K562 (cell line): ENCODE measurements around the gene CTBP2.

Experiments
- CHD4 ChIP-seq: fragments of 200-600 bp; sonication (generic); IDR thresholded peaks from 3 replicates; pipeline ENCODE4 v1.6.1; 2012; ENCODE audit warnings: low read depth, mild to moderate bottlenecking, mixed read lengths, low read length, inconsistent platforms; ENCODE audit not compliant: insufficient read depth, insufficient replicate concordance, poor library complexity, severe bottlenecking
- FOXP1 ChIP-seq: sonication (generic); formaldehyde crosslinking; IDR thresholded peaks from 2 replicates; pipeline ENCODE4 v1.8.0; 2022; ENCODE audit warnings: mild to moderate bottlenecking, missing genetic modification reagents
- KDM5B ChIP-seq: fragments of 200-600 bp; sonication (generic); IDR thresholded peaks from 2 replicates; pipeline ENCODE4 v1.6.1; 2012; ENCODE audit warnings: low read depth, mild to moderate bottlenecking, moderate library complexity, low read length, control low read depth, inconsistent platforms; ENCODE audit not compliant: insufficient replicate concordance
- MTF1 ChIP-seq: fragments of 250-450 bp; sonication (Bioruptor Pico); IDR thresholded peaks from 2 replicates; pipeline ENCODE4 v1.9.0; 2021; ENCODE audit warnings: moderate library complexity, mild to moderate bottlenecking, inconsistent platforms, borderline replicate concordance
- PHF20 ChIP-seq: fragments of 450-650 bp; IDR thresholded peaks from 2 replicates; pipeline ENCODE4 v1.6.1; 2018; ENCODE audit not compliant: partially characterized antibody
- POLR2A ChIP-seq: fragments of 450-650 bp; conservative IDR thresholded peaks from 2 replicates; pipeline ENCODE4 v1.6.1; 2016
- RAD21 ChIP-seq, 2 experiments: fragments of 250-450 bp in 1 of 2; fragments of 450-650 bp in 1 of 2; sonication (Bioruptor Pico) in 1 of 2; formaldehyde crosslinking in 1 of 2; IDR thresholded peaks in 1 of 2; conservative IDR thresholded peaks in 1 of 2; 2 replicates each; pipeline versions ENCODE4 v1.4.0 to v1.8.0; 2020 to 2022; ENCODE audit warnings: mild to moderate bottlenecking in 2 of 2, moderate library complexity in 1 of 2
- RAD51 ChIP-seq: fragments of 450-650 bp; IDR thresholded peaks from 2 replicates; pipeline ENCODE4 v1.7.1; 2016; ENCODE audit warnings: low read depth, mild to moderate bottlenecking, borderline replicate concordance
- SOX6 ChIP-seq: fragments of 450-650 bp; IDR thresholded peaks from 2 replicates; pipeline ENCODE4 v1.6.1; 2014; ENCODE audit warnings: mild to moderate bottlenecking
- TEAD1 ChIP-seq, 2 experiments: fragments of 450-650 bp in 1 of 2; sonication (generic) in 1 of 2; formaldehyde crosslinking; IDR thresholded peaks; 2 replicates each; pipeline versions ENCODE4 v1.4.0 to v1.8.0; 2020 to 2022; ENCODE audit warnings: mild to moderate bottlenecking in 2 of 2, missing genetic modification reagents in 1 of 2
- TRIM28 ChIP-seq: fragments of 450-650 bp; IDR thresholded peaks from 2 replicates; pipeline ENCODE4 v1.6.1; 2017
- ZC3H11A ChIP-seq: IDR thresholded peaks from 2 replicates; pipeline ENCODE4 v1.6.1; 2012; ENCODE audit warnings: low read depth, low read length, improper control_type of control experiment
- TF ChIP-seq, protein P1 (sequence below), 3 experiments: IDR thresholded peaks in 2 of 3; conservative IDR thresholded peaks in 1 of 3; 2 replicates each; pipeline ENCODE4 v1.5.1; 2011 to 2012; ENCODE audit warnings: low read length in 3 of 3, mild to moderate bottlenecking in 3 of 3, control low read depth in 2 of 3, improper control_type of control experiment in 1 of 3, inconsistent platforms in 1 of 3, low read depth in 1 of 3, mixed read lengths in 1 of 3, moderate library complexity in 1 of 3; ENCODE audit not compliant: insufficient read depth in 2 of 3
- TF ChIP-seq, protein P2 (sequence below), 2 experiments: fragments of 450-650 bp; formaldehyde crosslinking in 1 of 2; IDR thresholded peaks; 2 replicates each; pipeline versions ENCODE4 v1.4.0 to v1.6.1; 2014 to 2020; ENCODE audit warnings: mild to moderate bottlenecking in 2 of 2, borderline replicate concordance in 1 of 2, low read depth in 1 of 2

DNA sequence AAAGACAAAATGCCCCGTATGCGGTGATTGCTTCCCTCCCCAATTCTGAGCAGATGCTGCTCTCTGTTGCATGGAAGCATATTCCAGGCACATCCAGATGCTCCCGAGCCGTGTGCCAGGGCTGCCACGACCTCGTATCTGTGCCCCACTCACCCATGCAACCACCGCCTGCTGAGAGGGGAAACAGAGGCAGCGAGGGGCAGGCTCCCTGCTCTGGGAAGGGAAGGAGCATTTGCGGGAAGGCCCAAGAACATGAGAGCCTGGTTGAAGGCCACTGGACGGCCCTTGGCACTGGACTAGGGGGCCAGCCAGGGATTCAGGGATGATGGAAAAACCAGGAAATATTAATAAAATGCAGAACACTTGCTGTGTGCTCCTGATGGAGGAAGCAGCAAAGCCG, 89.4 kb downstream of the CTBP2 start:
- TF ChIP-seq MTF1 (CRISPR knock-in tag) (no peak), RAD21 (CRISPR knock-in tag; conservative IDR thresholded peaks at IDR 0.05 in 1 of 2, IDR thresholded peaks at IDR 0.05 in 1 of 2) (no peak), KDM5B (no peak), SOX6 (no peak), CHD4 (no peak), TEAD1 (CRISPR knock-in tag; IDR thresholded peaks at IDR 0.05) (no peak), TRIM28 (no peak), ZC3H11A (no peak), PHF20 (no peak), FOXP1 (CRISPR knock-in tag) (no peak), POLR2A (no peak), RAD51 (no peak)
- TF ChIP-seq, protein P1, sequence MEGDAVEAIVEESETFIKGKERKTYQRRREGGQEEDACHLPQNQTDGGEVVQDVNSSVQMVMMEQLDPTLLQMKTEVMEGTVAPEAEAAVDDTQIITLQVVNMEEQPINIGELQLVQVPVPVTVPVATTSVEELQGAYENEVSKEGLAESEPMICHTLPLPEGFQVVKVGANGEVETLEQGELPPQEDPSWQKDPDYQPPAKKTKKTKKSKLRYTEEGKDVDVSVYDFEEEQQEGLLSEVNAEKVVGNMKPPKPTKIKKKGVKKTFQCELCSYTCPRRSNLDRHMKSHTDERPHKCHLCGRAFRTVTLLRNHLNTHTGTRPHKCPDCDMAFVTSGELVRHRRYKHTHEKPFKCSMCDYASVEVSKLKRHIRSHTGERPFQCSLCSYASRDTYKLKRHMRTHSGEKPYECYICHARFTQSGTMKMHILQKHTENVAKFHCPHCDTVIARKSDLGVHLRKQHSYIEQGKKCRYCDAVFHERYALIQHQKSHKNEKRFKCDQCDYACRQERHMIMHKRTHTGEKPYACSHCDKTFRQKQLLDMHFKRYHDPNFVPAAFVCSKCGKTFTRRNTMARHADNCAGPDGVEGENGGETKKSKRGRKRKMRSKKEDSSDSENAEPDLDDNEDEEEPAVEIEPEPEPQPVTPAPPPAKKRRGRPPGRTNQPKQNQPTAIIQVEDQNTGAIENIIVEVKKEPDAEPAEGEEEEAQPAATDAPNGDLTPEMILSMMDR (IDR thresholded peaks at IDR 0.05 in 2 of 3, conservative IDR thresholded peaks at IDR 0.05 in 1 of 3; ENCODE audit: insufficient read depth in 2 of 3, low read depth in 1 of 3, low read length in 3 of 3): no peak
- TF ChIP-seq, protein P2, sequence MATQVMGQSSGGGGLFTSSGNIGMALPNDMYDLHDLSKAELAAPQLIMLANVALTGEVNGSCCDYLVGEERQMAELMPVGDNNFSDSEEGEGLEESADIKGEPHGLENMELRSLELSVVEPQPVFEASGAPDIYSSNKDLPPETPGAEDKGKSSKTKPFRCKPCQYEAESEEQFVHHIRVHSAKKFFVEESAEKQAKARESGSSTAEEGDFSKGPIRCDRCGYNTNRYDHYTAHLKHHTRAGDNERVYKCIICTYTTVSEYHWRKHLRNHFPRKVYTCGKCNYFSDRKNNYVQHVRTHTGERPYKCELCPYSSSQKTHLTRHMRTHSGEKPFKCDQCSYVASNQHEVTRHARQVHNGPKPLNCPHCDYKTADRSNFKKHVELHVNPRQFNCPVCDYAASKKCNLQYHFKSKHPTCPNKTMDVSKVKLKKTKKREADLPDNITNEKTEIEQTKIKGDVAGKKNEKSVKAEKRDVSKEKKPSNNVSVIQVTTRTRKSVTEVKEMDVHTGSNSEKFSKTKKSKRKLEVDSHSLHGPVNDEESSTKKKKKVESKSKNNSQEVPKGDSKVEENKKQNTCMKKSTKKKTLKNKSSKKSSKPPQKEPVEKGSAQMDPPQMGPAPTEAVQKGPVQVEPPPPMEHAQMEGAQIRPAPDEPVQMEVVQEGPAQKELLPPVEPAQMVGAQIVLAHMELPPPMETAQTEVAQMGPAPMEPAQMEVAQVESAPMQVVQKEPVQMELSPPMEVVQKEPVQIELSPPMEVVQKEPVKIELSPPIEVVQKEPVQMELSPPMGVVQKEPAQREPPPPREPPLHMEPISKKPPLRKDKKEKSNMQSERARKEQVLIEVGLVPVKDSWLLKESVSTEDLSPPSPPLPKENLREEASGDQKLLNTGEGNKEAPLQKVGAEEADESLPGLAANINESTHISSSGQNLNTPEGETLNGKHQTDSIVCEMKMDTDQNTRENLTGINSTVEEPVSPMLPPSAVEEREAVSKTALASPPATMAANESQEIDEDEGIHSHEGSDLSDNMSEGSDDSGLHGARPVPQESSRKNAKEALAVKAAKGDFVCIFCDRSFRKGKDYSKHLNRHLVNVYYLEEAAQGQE (IDR thresholded peaks at IDR 0.05; ENCODE audit: borderline replicate concordance): no peak
- TF ChIP-seq, protein P2 (CRISPR knock-in tag; IDR thresholded peaks at IDR 0.05; ENCODE audit: low read depth): no peak
